ENCODE measurements around the gene TEKT5.

DNA sequence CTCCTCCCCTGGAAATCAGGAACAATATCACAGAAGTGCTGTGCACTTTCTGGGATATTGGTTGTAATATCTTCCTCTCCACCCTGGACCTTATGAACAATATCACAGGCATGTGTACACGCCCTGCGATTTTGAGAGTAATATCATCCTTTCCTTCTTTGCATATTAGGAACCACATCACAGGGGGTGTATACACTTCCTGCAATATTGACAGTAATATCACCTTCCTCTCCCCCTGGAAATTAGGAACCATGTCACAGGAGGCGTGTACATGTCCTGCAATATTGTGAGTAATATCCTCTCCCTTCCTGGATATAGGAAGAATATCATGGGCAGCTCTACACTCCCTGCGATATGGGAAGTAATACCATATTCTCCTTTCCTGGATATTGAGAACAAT lies 14.2 kb upstream of the TEKT5 start:
- TF ChIP-seq, protein P1, sequence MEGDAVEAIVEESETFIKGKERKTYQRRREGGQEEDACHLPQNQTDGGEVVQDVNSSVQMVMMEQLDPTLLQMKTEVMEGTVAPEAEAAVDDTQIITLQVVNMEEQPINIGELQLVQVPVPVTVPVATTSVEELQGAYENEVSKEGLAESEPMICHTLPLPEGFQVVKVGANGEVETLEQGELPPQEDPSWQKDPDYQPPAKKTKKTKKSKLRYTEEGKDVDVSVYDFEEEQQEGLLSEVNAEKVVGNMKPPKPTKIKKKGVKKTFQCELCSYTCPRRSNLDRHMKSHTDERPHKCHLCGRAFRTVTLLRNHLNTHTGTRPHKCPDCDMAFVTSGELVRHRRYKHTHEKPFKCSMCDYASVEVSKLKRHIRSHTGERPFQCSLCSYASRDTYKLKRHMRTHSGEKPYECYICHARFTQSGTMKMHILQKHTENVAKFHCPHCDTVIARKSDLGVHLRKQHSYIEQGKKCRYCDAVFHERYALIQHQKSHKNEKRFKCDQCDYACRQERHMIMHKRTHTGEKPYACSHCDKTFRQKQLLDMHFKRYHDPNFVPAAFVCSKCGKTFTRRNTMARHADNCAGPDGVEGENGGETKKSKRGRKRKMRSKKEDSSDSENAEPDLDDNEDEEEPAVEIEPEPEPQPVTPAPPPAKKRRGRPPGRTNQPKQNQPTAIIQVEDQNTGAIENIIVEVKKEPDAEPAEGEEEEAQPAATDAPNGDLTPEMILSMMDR (IDR thresholded peaks at IDR 0.05), result no peak
- no peak for TF ChIP-seq EZH2phosphoT487 (IDR thresholded peaks at IDR 0.05)
- TF ChIP-seq EZH2 (IDR thresholded peaks at IDR 0.05), result no peak
